ENCODE measurements around the gene SMARCA2. TPM values are rescaled to one million over a fixed set of nuclear protein-coding genes. Genes with fewer than 3 reads are reported as not detected.

The SMARCA2 gene
- total and polyA plus RNA-seq, 2 donors (not counting 1 experiment from before 2014, with no cell fraction given): 75.3 to 250 TPM

DNA sequence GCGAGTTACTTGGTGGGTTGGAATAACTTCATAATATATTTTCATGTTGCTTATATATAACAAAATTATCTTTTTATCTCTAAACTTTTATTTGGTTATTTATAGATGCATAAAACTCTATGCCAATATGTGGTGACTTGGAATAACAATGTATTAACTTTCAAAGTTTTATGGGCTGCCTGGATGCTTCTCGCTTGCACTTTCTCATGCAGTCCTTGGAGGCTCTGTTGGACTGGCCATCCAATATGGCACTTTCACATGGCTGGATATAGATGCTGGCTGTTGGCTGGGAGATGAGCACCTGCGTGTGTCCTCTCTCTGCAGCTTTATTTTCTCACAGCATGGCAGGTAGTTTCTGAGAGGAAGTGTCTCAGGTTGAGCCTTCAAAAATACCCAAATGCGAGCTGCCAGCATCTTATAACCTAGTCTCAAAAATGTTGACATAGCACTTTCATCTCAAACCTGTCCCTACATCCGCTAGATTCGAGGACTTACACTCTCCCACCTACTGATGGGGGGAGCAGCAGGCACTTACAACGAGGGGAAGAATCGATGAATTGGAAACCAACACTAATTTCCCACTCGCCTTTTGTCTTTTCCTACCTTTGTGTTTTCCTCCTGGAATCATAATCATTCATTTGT, 48.3 kb upstream of the SMARCA2 start:
- Mint-ChIP-seq H3K4me1 (no peaks in the 10 kb centered on the region), H3K4me3 (no peak overlapping the region), H3K27ac (no peak overlapping the region), H3K9me3 (ENCODE audit: insufficient read depth) (no peaks in the 10 kb centered on the region), H3K27me3 (peaks cover 27% of the 10 kb centered on the region)
- no peak for TF ChIP-seq EZH2 (IDR thresholded peaks at IDR 0.05; ENCODE audit: borderline replicate concordance, insufficient read depth, low read depth, low read length, poor library complexity, severe bottlenecking)
- no peak for TF ChIP-seq CTCF (IDR thresholded peaks at IDR 0.05)
- intact Hi-C loops (cut with micrococcal nuclease): no loop called here
- H3K27ac ChIP-seq (ENCODE audit: low read length in 2 of 2): no peak overlapping the region
- no peak overlapping the region for H3K4me3 ChIP-seq (ENCODE audit: control extremely low read depth in 1 of 5, extremely low read depth in 1 of 5, insufficient read depth in 1 of 5, low read depth in 2 of 5, low read length in 4 of 5)
- no peak for ATAC-seq (ENCODE audit: low read depth)
- 85% methylated on average over 6 of the region's 9 CpGs for WGBS (ENCODE audit: insufficient coverage)
- no peaks in the 10 kb centered on the region for H3K79me2 ChIP-seq (ENCODE audit: control insufficient read depth, insufficient read depth, low read length)
- H4K20me1 ChIP-seq (ENCODE audit: control insufficient read depth, insufficient read depth, low read length, poor library complexity, severe bottlenecking): no peaks in the 10 kb centered on the region
- H3K36me3 ChIP-seq (replicated peaks in 1 of 2; ENCODE audit: control extremely low read depth in 1 of 2, control insufficient read depth in 1 of 2, extremely low read depth in 1 of 2, insufficient read depth in 2 of 2, low read length in 1 of 2): no peaks in the 10 kb centered on the region
- no peaks in the 10 kb centered on the region for H3K27me3 ChIP-seq (replicated peaks in 1 of 4; ENCODE audit: control extremely low read depth in 1 of 4, control insufficient read depth in 3 of 4, insufficient read depth in 4 of 4, low read length in 3 of 4)
- ChIA-PET POLR2A (interaction anchor here (0.6 kb wide), 1 partner anchor 23 kb away, joined by 3 read pairs; no protein-coding TSS in a partner anchor), CTCF (interaction anchor here (1.0 to 1.2 kb wide), 2 partner anchors 9 to 121 kb away, joined by 3 to 4 read pairs; no protein-coding TSS in a partner anchor)
- H3K4me2 ChIP-seq (replicated peaks; ENCODE audit: low read depth, low read length, poor library complexity, severe bottlenecking): no peak overlapping the region
- H3K9me3 ChIP-seq (ENCODE audit: control extremely low read depth in 1 of 3, control insufficient read depth in 2 of 3, insufficient read depth in 1 of 3, low read length in 2 of 3): peaks cover 0 to under 1% (median 0%) of the 10 kb centered on the region in 3 donors
- DNase-seq: no peak
- no peak overlapping the region for H3K9ac ChIP-seq (ENCODE audit: low read length)
- no peak overlapping the region for H2AFZ ChIP-seq (ENCODE audit: insufficient read depth, low read depth, low read length, poor library complexity, severe bottlenecking)
- no peaks in the 10 kb centered on the region for H3K4me1 ChIP-seq (ENCODE audit: control insufficient read depth in 2 of 2, insufficient read depth in 2 of 2, low read length in 2 of 2)

DNA sequence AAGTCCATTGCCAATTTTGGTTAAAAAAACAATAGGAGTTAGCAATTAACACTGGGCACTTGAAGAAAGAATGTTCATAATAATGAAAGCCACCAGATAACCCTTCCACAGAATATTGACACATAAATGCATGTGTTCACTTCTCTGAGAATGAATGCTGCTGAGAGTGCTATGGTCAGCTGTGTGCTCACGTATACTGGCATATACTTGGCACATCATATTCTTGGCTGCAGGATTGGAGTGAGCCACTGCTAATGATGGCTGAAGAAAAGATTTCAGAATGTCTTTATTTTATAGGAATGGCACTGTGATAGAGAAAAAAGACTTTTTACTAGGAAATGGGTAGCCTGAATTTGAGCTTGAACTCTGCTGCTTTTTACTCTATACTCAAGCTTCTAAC, 46.0 kb upstream of the SMARCA2 start:
- Histone ChIP-seq H3K4me1 (ENCODE audit: control insufficient read depth in 2 of 2, insufficient read depth in 2 of 2, low read length in 2 of 2) (no peaks in the 10 kb centered on the region), H3K9ac (ENCODE audit: low read length) (no peak overlapping the region), H3K9me3 (ENCODE audit: control extremely low read depth in 1 of 3, control insufficient read depth in 2 of 3, insufficient read depth in 1 of 3, low read length in 2 of 3) (peaks cover 0 to 7% (median 4%) of the 10 kb centered on the region in 3 donors), H4K20me1 (ENCODE audit: control insufficient read depth, insufficient read depth, low read length, poor library complexity, severe bottlenecking) (no peaks in the 10 kb centered on the region), H2AFZ (ENCODE audit: insufficient read depth, low read depth, low read length, poor library complexity, severe bottlenecking) (no peak overlapping the region), H3K4me2 (replicated peaks; ENCODE audit: low read depth, low read length, poor library complexity, severe bottlenecking) (no peak overlapping the region), H3K4me3 (ENCODE audit: control extremely low read depth in 1 of 5, extremely low read depth in 1 of 5, insufficient read depth in 1 of 5, low read depth in 2 of 5, low read length in 4 of 5) (no peak overlapping the region), H3K27me3 (replicated peaks in 1 of 4; ENCODE audit: control extremely low read depth in 1 of 4, control insufficient read depth in 3 of 4, insufficient read depth in 4 of 4, low read length in 3 of 4) (no peaks in the 10 kb centered on the region), H3K36me3 (replicated peaks in 1 of 2; ENCODE audit: control extremely low read depth in 1 of 2, control insufficient read depth in 1 of 2, extremely low read depth in 1 of 2, insufficient read depth in 2 of 2, low read length in 1 of 2) (no peaks in the 10 kb centered on the region), H3K79me2 (ENCODE audit: control insufficient read depth, insufficient read depth, low read length) (no peaks in the 10 kb centered on the region), H3K27ac (ENCODE audit: low read length in 2 of 2) (no peak overlapping the region)
- Mint-ChIP-seq H3K9me3 (ENCODE audit: insufficient read depth) (peaks cover 5% of the 10 kb centered on the region), H3K4me1 (no peaks in the 10 kb centered on the region), H3K27ac (no peak overlapping the region), H3K27me3 (peaks cover 23% of the 10 kb centered on the region), H3K4me3 (no peak overlapping the region)
- intact Hi-C loops (cut with micrococcal nuclease): no loop called here
- ATAC-seq (ENCODE audit: low read depth): no peak
- 80% methylated on average over 1 of the region's 1 CpG for WGBS (ENCODE audit: insufficient coverage)
- no peak for DNase-seq
- CTCF ChIA-PET: no interaction called here
- TF ChIP-seq CTCF (IDR thresholded peaks at IDR 0.05) (no peak), EZH2 (IDR thresholded peaks at IDR 0.05; ENCODE audit: borderline replicate concordance, insufficient read depth, low read depth, low read length, poor library complexity, severe bottlenecking) (no peak)
- POLR2A ChIA-PET: no interaction called here
